IMR-90 (cell line): ENCODE measurements around the gene NKD1. TPM values are rescaled to one million over a fixed set of nuclear protein-coding genes. Genes with fewer than 3 reads are reported as not detected.

Experiments
- ATAC-seq: fragments of 200-7000 bp; cut with Tn5 transposase; 2 replicates; pipeline ENCODE4 v1.9.1; 2020; ENCODE audit warnings: low read depth, mild to moderate bottlenecking, moderate library complexity
- BruUV-seq: library from RNA; stranded (reverse); fragments of 400-500 nt; replicated peaks from 2 replicates; lab custom pipeline; 2021; lab: Mats Ljungman, UMichigan
- CTCF ChIA-PET: fragments of 300-600 bp; formaldehyde crosslinking; extraction: SDS; loops from one replicate; lab custom pipeline; 2021; ENCODE audit warnings: antibody characterized with exemption; lab: Yijun Ruan, JAX
- POLR2A ChIA-PET: fragments of 300-600 bp; sonication (Branson Sonifier 250); formaldehyde crosslinking; loops from one replicate; lab custom pipeline; 2022; ENCODE audit warnings: antibody characterized with exemption; ENCODE audit not compliant: unreplicated experiment; lab: Charles Lee
- DNase-seq: peaks from one replicate; pipeline ENCODE4 v3.0.0; 2013
- H2AFZ ChIP-seq: replicated peaks from 2 replicates; pipeline ENCODE3; 2013; ENCODE audit warnings: low read length, mild to moderate bottlenecking; ENCODE audit not compliant: poor library complexity
- H2AK5ac ChIP-seq: 2 replicates; pipeline ENCODE4 v1.6.1; 2013; ENCODE audit warnings: low read depth, low read length, inconsistent platforms
- H2AK9ac ChIP-seq: replicated peaks from 2 replicates; pipeline ENCODE3; 2013; ENCODE audit warnings: mild to moderate bottlenecking, low read depth, low read length, moderate library complexity; ENCODE audit not compliant: poor library complexity
- H2BK120ac ChIP-seq: 2 replicates; pipeline ENCODE4 v1.6.1; 2013; ENCODE audit warnings: low read depth, low read length, inconsistent platforms
- H2BK15ac ChIP-seq: 3 replicates; pipeline ENCODE4 v1.6.1; 2013; ENCODE audit warnings: low read depth, low read length, inconsistent platforms
- H2BK20ac ChIP-seq: 2 replicates; pipeline ENCODE4 v1.6.1; 2013; ENCODE audit warnings: low read depth, mild to moderate bottlenecking, inconsistent platforms, low read length, moderate library complexity
- H2BK5ac ChIP-seq: 2 replicates; pipeline ENCODE4 v1.6.1; 2013; ENCODE audit warnings: mild to moderate bottlenecking, low read depth, low read length, inconsistent platforms; ENCODE audit not compliant: poor library complexity, severe bottlenecking
- H3K14ac ChIP-seq: replicated peaks from 2 replicates; pipeline ENCODE4 v1.6.1; 2013; ENCODE audit warnings: low read depth, low read length, inconsistent platforms
- H3K18ac ChIP-seq: 2 replicates; pipeline ENCODE4 v1.6.1; 2013; ENCODE audit warnings: low read depth, low read length, control low read depth
- H3K23ac ChIP-seq: 2 replicates; pipeline ENCODE4 v1.6.1; 2013; ENCODE audit warnings: low read depth, low read length, inconsistent platforms
- H3K27ac ChIP-seq: 2 replicates; pipeline ENCODE4 v1.5.1; 2013; ENCODE audit warnings: mild to moderate bottlenecking, control low read depth, low read length; ENCODE audit not compliant: insufficient read depth
- H3K27me3 ChIP-seq: 2 replicates; pipeline ENCODE4 v1.6.1; 2013; ENCODE audit warnings: low read length; ENCODE audit not compliant: control insufficient read depth, insufficient read depth
- H3K36me3 ChIP-seq: 2 replicates; pipeline ENCODE4 v1.6.1; 2013; ENCODE audit warnings: low read length, mixed read lengths; ENCODE audit not compliant: control insufficient read depth, insufficient read depth
- H3K4ac ChIP-seq: 2 replicates; pipeline ENCODE4 v1.6.1; 2013; ENCODE audit warnings: low read depth, low read length, inconsistent platforms
- H3K4me1 ChIP-seq: 2 replicates; pipeline ENCODE4 v1.6.1; 2013; ENCODE audit warnings: low read length, mixed read lengths; ENCODE audit not compliant: control insufficient read depth, insufficient read depth
- H3K4me2 ChIP-seq: 2 replicates; pipeline ENCODE4 v1.6.1; 2013; ENCODE audit warnings: low read depth, mild to moderate bottlenecking, control low read depth, low read length, moderate library complexity
- H3K4me3 ChIP-seq: 2 replicates; pipeline ENCODE4 v1.5.1; 2013; ENCODE audit warnings: low read depth, mild to moderate bottlenecking, control low read depth, low read length, moderate library complexity; ENCODE audit not compliant: insufficient read depth
- H3K56ac ChIP-seq: 2 replicates; pipeline ENCODE4 v1.6.1; 2013; ENCODE audit warnings: low read length, inconsistent platforms; ENCODE audit not compliant: insufficient read depth; ENCODE audit errors: extremely low read depth
- H3K79me1 ChIP-seq, 2 experiments: 2 replicates each; pipeline ENCODE4 v1.6.1; 2013; ENCODE audit warnings: low read length in 2 of 2, inconsistent platforms in 1 of 2, low read depth in 1 of 2
- H3K9ac ChIP-seq: 2 replicates; pipeline ENCODE4 v1.6.1; 2013; ENCODE audit warnings: low read depth, low read length, control low read depth
- H3K9me1 ChIP-seq: 2 replicates; pipeline ENCODE4 v1.6.1; 2013; ENCODE audit warnings: low read length, inconsistent platforms; ENCODE audit not compliant: insufficient read depth
- H3K9me3 ChIP-seq: 2 replicates; pipeline ENCODE4 v1.6.1; 2013; ENCODE audit warnings: low read length; ENCODE audit not compliant: control insufficient read depth, insufficient read depth
- H4K20me1 ChIP-seq: 2 replicates; pipeline ENCODE4 v1.6.1; 2013; ENCODE audit warnings: low read length, inconsistent platforms; ENCODE audit not compliant: insufficient read depth
- H4K5ac ChIP-seq: 2 replicates; pipeline ENCODE4 v1.6.1; 2013; ENCODE audit warnings: mild to moderate bottlenecking, low read depth, low read length, control low read depth
- H4K8ac ChIP-seq, 2 experiments: 2 replicates each; pipeline ENCODE4 v1.6.1; 2013; ENCODE audit warnings: low read depth in 2 of 2, low read length in 2 of 2, control low read depth in 1 of 2, inconsistent platforms in 1 of 2
- H4K91ac ChIP-seq: 2 replicates; pipeline ENCODE4 v1.6.1; 2013; ENCODE audit warnings: low read depth, low read length, inconsistent platforms; ENCODE audit not compliant: insufficient read depth
- BHLHE40 ChIP-seq: fragments of 150-350 bp; IDR thresholded peaks from 2 replicates; pipeline ENCODE4 v1.6.1; 2016; ENCODE audit warnings: mild to moderate bottlenecking, low read depth, low read length
- CEBPB ChIP-seq: IDR thresholded peaks from 2 replicates; pipeline ENCODE4 v1.6.1; 2012; ENCODE audit warnings: low read depth, low read length, improper control_type of control experiment
- CHD1 ChIP-seq: IDR thresholded peaks from 2 replicates; pipeline ENCODE4 v1.6.1; 2012; ENCODE audit warnings: low read depth, low read length, improper control_type of control experiment
- FOS ChIP-seq: fragments of 150-350 bp; IDR thresholded peaks from 2 replicates; pipeline ENCODE4 v1.6.1; 2016; ENCODE audit warnings: low read depth, low read length
- MAFK ChIP-seq: IDR thresholded peaks from 2 replicates; pipeline ENCODE4 v1.6.1; 2012; ENCODE audit warnings: low read depth, low read length, improper control_type of control experiment
- RAD21 ChIP-seq: IDR thresholded peaks from 2 replicates; pipeline ENCODE4 v1.6.1; 2012; ENCODE audit warnings: low read length, improper control_type of control experiment
- WGBS, 2 experiments: methylation state at CpG; one replicate each; pipeline versions ENCODE4 v1.1.5 to v1.1.7; 2013; ENCODE audit warnings: missing lambda C conversion rate in 2 of 2; ENCODE audit not compliant: insufficient read length in 1 of 2; ENCODE audit errors: extremely low coverage in 2 of 2; 5-methylcytosine and 5-hydroxymethylcytosine counted together
- dilution Hi-C: fragments of 300-500 bp; cut with HindIII; formaldehyde crosslinking; loops from one replicate; pipeline ENCODE4 v1.14.3; 2018; ENCODE audit warnings: low sequenced_read_pairs; ENCODE audit not compliant: unreplicated experiment
- in situ Hi-C: fragments of 300-500 bp; cut with MboI; formaldehyde crosslinking; loops from 3 replicates; pipeline ENCODE4 v1.14.3; 2019; ENCODE audit warnings: low sequenced_read_pairs, inconsistent platforms, mixed read lengths
- intact Hi-C: fragments of 100-400 bp; cut with micrococcal nuclease; formaldehyde crosslinking; loops from 2 replicates; pipeline ENCODE4 v1.10.0; 2022
- polyA plus RNA-seq, 3 experiments: library from polyadenylated mRNA; depleted of rRNA; stranded (reverse); fragments of >200 nt; gene quantifications; 2 replicates each; pipeline ENCODE4 v1.2.3, GENCODE V29; 2012; ENCODE audit warnings: low replicate concordance in 1 of 3
- total RNA-seq: library from RNA; depleted of rRNA; stranded (reverse); fragments of >200 nt; gene quantifications from 2 replicates; pipeline ENCODE4 v1.2.3, GENCODE V29; 2012
- TF ChIP-seq, protein P1 (sequence below): conservative IDR thresholded peaks from 2 replicates; pipeline ENCODE4 v1.5.1; 2012; ENCODE audit warnings: mild to moderate bottlenecking, low read depth, low read length, improper control_type of control experiment

Gene NKD1
- total and polyA plus RNA-seq, 2 of the 4 experiments (the other 2 are of a cell fraction), result not detected

DNA sequence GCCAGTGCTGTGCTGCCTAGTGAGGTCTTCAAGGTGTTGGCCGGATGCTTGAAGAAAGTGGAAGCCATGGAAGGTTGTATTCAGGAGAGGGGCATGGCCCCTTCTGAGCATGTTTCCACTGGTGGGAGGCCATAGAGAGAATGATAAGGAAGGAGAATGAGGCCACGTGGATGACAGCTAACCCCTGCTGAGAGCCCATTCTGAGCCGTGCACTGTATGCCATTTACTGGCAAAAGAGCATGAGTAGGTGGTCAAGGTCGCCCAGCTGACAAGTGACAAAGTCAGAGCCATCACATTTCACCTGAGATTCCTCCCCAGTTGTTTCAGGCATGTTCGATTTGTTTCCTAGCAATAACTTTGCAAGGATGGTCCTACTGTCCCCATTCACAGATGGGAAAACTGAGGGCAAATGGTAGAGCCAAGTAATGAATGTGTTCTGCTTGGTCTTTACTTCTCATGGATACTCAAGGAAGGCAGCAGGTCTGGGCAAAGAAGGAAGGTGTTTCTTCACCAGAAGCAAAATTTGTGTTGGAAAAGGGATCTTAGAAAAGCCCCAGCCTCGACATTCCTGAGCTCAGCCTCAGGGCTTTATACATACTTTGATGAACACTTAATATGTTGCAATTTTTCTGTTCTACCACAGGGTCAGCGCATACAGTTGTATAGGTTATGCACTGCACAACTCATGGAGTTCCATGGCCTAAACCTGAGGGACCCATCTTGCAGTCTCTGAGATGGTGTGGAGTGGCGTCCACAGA lies 10.5 kb upstream of the NKD1 start:
- Histone ChIP-seq H4K8ac (no peak overlapping the region), H3K4me3 (no peak overlapping the region), H3K56ac (no peak overlapping the region), H2AFZ (no peak overlapping the region), H3K18ac (no peak overlapping the region), H3K9ac (no peak overlapping the region), H3K79me1 (no peaks in the 10 kb centered on the region), H4K5ac (no peak overlapping the region), H2BK20ac (no peak overlapping the region), H3K23ac (no peak overlapping the region), H4K20me1 (no peaks in the 10 kb centered on the region), H3K27ac (no peak overlapping the region), H3K4me1 (no peaks in the 10 kb centered on the region), H2BK5ac (no peak overlapping the region), H3K9me1 (no peaks in the 10 kb centered on the region), H2AK9ac (no peak overlapping the region), H3K4me2 (no peak overlapping the region), H3K14ac (no peak overlapping the region), H2AK5ac (no peak overlapping the region), H2BK15ac (no peak overlapping the region), H3K4ac (no peak overlapping the region), H2BK120ac (no peak overlapping the region), H4K91ac (no peak overlapping the region), H3K27me3 (0 out of 2 replicates have a peak, but pooled peaks cover 2% of the 10 kb centered on the region), H3K36me3 (no peaks in the 10 kb centered on the region), H3K9me3 (no peaks in the 10 kb centered on the region)
- no peak for DNase-seq
- in situ Hi-C loops, result no loop called here
- TF ChIP-seq RAD21, result no peak
- TF ChIP-seq BHLHE40, result no peak
- no peak for TF ChIP-seq CEBPB
- no peak for TF ChIP-seq CHD1
- no peak for TF ChIP-seq MAFK
- no peak for TF ChIP-seq FOS
- TF ChIP-seq, protein P1, sequence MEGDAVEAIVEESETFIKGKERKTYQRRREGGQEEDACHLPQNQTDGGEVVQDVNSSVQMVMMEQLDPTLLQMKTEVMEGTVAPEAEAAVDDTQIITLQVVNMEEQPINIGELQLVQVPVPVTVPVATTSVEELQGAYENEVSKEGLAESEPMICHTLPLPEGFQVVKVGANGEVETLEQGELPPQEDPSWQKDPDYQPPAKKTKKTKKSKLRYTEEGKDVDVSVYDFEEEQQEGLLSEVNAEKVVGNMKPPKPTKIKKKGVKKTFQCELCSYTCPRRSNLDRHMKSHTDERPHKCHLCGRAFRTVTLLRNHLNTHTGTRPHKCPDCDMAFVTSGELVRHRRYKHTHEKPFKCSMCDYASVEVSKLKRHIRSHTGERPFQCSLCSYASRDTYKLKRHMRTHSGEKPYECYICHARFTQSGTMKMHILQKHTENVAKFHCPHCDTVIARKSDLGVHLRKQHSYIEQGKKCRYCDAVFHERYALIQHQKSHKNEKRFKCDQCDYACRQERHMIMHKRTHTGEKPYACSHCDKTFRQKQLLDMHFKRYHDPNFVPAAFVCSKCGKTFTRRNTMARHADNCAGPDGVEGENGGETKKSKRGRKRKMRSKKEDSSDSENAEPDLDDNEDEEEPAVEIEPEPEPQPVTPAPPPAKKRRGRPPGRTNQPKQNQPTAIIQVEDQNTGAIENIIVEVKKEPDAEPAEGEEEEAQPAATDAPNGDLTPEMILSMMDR, result no peak
- dilution Hi-C loops, result no loop called here
- no peak for ATAC-seq
- WGBS, 2 experiments, result 42% methylated on average over 2 of the region's 8 CpGs; no CpG with 5 or more reads in 1 of the 2 experiments
- no TSS peak for BruUV-seq
- CTCF ChIA-PET, result no interaction called here
- intact Hi-C loops, result no loop called here
- POLR2A ChIA-PET, result no interaction called here
